IMR-90 (cell line): Measurements from ENCODE around the gene AGPAT3. TPM values are rescaled to one million over a fixed set of nuclear protein-coding genes. Genes with fewer than 3 reads are reported as not detected.

Experiments
- ATAC-seq: fragments of 200-7000 bp; cut with Tn5 transposase; 2 replicates; pipeline ENCODE4 v1.9.1; 2020; ENCODE audit warnings: low read depth, mild to moderate bottlenecking, moderate library complexity
- BruUV-seq: library from RNA; stranded (reverse); fragments of 400-500 nt; replicated peaks from 2 replicates; lab custom pipeline; 2021; lab: Mats Ljungman, UMichigan
- CTCF ChIA-PET: fragments of 300-600 bp; formaldehyde crosslinking; extraction: SDS; loops from one replicate; lab custom pipeline; 2021; ENCODE audit warnings: antibody characterized with exemption; lab: Yijun Ruan, JAX
- POLR2A ChIA-PET: fragments of 300-600 bp; sonication (Branson Sonifier 250); formaldehyde crosslinking; loops from one replicate; lab custom pipeline; 2022; ENCODE audit warnings: antibody characterized with exemption; ENCODE audit not compliant: unreplicated experiment; lab: Charles Lee
- DNase-seq: peaks from one replicate; pipeline ENCODE4 v3.0.0; 2013
- H2AFZ ChIP-seq: replicated peaks from 2 replicates; pipeline ENCODE3; 2013; ENCODE audit warnings: low read length, mild to moderate bottlenecking; ENCODE audit not compliant: poor library complexity
- H2AK5ac ChIP-seq: 2 replicates; pipeline ENCODE4 v1.6.1; 2013; ENCODE audit warnings: low read depth, low read length, inconsistent platforms
- H2AK9ac ChIP-seq: replicated peaks from 2 replicates; pipeline ENCODE3; 2013; ENCODE audit warnings: mild to moderate bottlenecking, low read depth, low read length, moderate library complexity; ENCODE audit not compliant: poor library complexity
- H2BK120ac ChIP-seq: 2 replicates; pipeline ENCODE4 v1.6.1; 2013; ENCODE audit warnings: low read depth, low read length, inconsistent platforms
- H2BK15ac ChIP-seq: 3 replicates; pipeline ENCODE4 v1.6.1; 2013; ENCODE audit warnings: low read depth, low read length, inconsistent platforms
- H2BK20ac ChIP-seq: 2 replicates; pipeline ENCODE4 v1.6.1; 2013; ENCODE audit warnings: low read depth, mild to moderate bottlenecking, inconsistent platforms, low read length, moderate library complexity
- H2BK5ac ChIP-seq: 2 replicates; pipeline ENCODE4 v1.6.1; 2013; ENCODE audit warnings: mild to moderate bottlenecking, low read depth, low read length, inconsistent platforms; ENCODE audit not compliant: poor library complexity, severe bottlenecking
- H3K14ac ChIP-seq: replicated peaks from 2 replicates; pipeline ENCODE4 v1.6.1; 2013; ENCODE audit warnings: low read depth, low read length, inconsistent platforms
- H3K18ac ChIP-seq: 2 replicates; pipeline ENCODE4 v1.6.1; 2013; ENCODE audit warnings: low read depth, low read length, control low read depth
- H3K23ac ChIP-seq: 2 replicates; pipeline ENCODE4 v1.6.1; 2013; ENCODE audit warnings: low read depth, low read length, inconsistent platforms
- H3K27ac ChIP-seq: 2 replicates; pipeline ENCODE4 v1.5.1; 2013; ENCODE audit warnings: mild to moderate bottlenecking, control low read depth, low read length; ENCODE audit not compliant: insufficient read depth
- H3K27me3 ChIP-seq: 2 replicates; pipeline ENCODE4 v1.6.1; 2013; ENCODE audit warnings: low read length; ENCODE audit not compliant: control insufficient read depth, insufficient read depth
- H3K36me3 ChIP-seq: 2 replicates; pipeline ENCODE4 v1.6.1; 2013; ENCODE audit warnings: low read length, mixed read lengths; ENCODE audit not compliant: control insufficient read depth, insufficient read depth
- H3K4ac ChIP-seq: 2 replicates; pipeline ENCODE4 v1.6.1; 2013; ENCODE audit warnings: low read depth, low read length, inconsistent platforms
- H3K4me1 ChIP-seq: 2 replicates; pipeline ENCODE4 v1.6.1; 2013; ENCODE audit warnings: low read length, mixed read lengths; ENCODE audit not compliant: control insufficient read depth, insufficient read depth
- H3K4me2 ChIP-seq: 2 replicates; pipeline ENCODE4 v1.6.1; 2013; ENCODE audit warnings: low read depth, mild to moderate bottlenecking, control low read depth, low read length, moderate library complexity
- H3K4me3 ChIP-seq: 2 replicates; pipeline ENCODE4 v1.5.1; 2013; ENCODE audit warnings: low read depth, mild to moderate bottlenecking, control low read depth, low read length, moderate library complexity; ENCODE audit not compliant: insufficient read depth
- H3K56ac ChIP-seq: 2 replicates; pipeline ENCODE4 v1.6.1; 2013; ENCODE audit warnings: low read length, inconsistent platforms; ENCODE audit not compliant: insufficient read depth; ENCODE audit errors: extremely low read depth
- H3K79me1 ChIP-seq, 2 experiments: 2 replicates each; pipeline ENCODE4 v1.6.1; 2013; ENCODE audit warnings: low read length in 2 of 2, inconsistent platforms in 1 of 2, low read depth in 1 of 2
- H3K9ac ChIP-seq: 2 replicates; pipeline ENCODE4 v1.6.1; 2013; ENCODE audit warnings: low read depth, low read length, control low read depth
- H3K9me1 ChIP-seq: 2 replicates; pipeline ENCODE4 v1.6.1; 2013; ENCODE audit warnings: low read length, inconsistent platforms; ENCODE audit not compliant: insufficient read depth
- H3K9me3 ChIP-seq: 2 replicates; pipeline ENCODE4 v1.6.1; 2013; ENCODE audit warnings: low read length; ENCODE audit not compliant: control insufficient read depth, insufficient read depth
- H4K20me1 ChIP-seq: 2 replicates; pipeline ENCODE4 v1.6.1; 2013; ENCODE audit warnings: low read length, inconsistent platforms; ENCODE audit not compliant: insufficient read depth
- H4K5ac ChIP-seq: 2 replicates; pipeline ENCODE4 v1.6.1; 2013; ENCODE audit warnings: mild to moderate bottlenecking, low read depth, low read length, control low read depth
- H4K8ac ChIP-seq, 2 experiments: 2 replicates each; pipeline ENCODE4 v1.6.1; 2013; ENCODE audit warnings: low read depth in 2 of 2, low read length in 2 of 2, control low read depth in 1 of 2, inconsistent platforms in 1 of 2
- H4K91ac ChIP-seq: 2 replicates; pipeline ENCODE4 v1.6.1; 2013; ENCODE audit warnings: low read depth, low read length, inconsistent platforms; ENCODE audit not compliant: insufficient read depth
- BHLHE40 ChIP-seq: fragments of 150-350 bp; IDR thresholded peaks from 2 replicates; pipeline ENCODE4 v1.6.1; 2016; ENCODE audit warnings: mild to moderate bottlenecking, low read depth, low read length
- CTCF ChIP-seq: conservative IDR thresholded peaks from 2 replicates; pipeline ENCODE4 v1.5.1; 2012; ENCODE audit warnings: mild to moderate bottlenecking, low read depth, low read length, improper control_type of control experiment
- ELK1 ChIP-seq: fragments of 150-350 bp; IDR thresholded peaks from 2 replicates; pipeline ENCODE4 v1.6.1; 2016; ENCODE audit warnings: low read depth, mild to moderate bottlenecking, low read length, moderate library complexity, borderline replicate concordance
- FOS ChIP-seq: fragments of 150-350 bp; IDR thresholded peaks from 2 replicates; pipeline ENCODE4 v1.6.1; 2016; ENCODE audit warnings: low read depth, low read length
- POLR2A ChIP-seq: IDR thresholded peaks from 2 replicates; pipeline ENCODE4 v1.6.1; 2012; ENCODE audit warnings: mild to moderate bottlenecking, low read depth, low read length
- RAD21 ChIP-seq: IDR thresholded peaks from 2 replicates; pipeline ENCODE4 v1.6.1; 2012; ENCODE audit warnings: low read length, improper control_type of control experiment
- SMC3 ChIP-seq: fragments of 150-350 bp; IDR thresholded peaks from 2 replicates; pipeline ENCODE4 v1.6.1; 2016; ENCODE audit warnings: low read depth, mild to moderate bottlenecking, antibody characterized with exemption, low read length, moderate library complexity
- WGBS, 2 experiments: methylation state at CpG; one replicate each; pipeline versions ENCODE4 v1.1.5 to v1.1.7; 2013; ENCODE audit warnings: missing lambda C conversion rate in 2 of 2; ENCODE audit not compliant: insufficient read length in 1 of 2; ENCODE audit errors: extremely low coverage in 2 of 2; 5-methylcytosine and 5-hydroxymethylcytosine counted together
- dilution Hi-C: fragments of 300-500 bp; cut with HindIII; formaldehyde crosslinking; loops from one replicate; pipeline ENCODE4 v1.14.3; 2018; ENCODE audit warnings: low sequenced_read_pairs; ENCODE audit not compliant: unreplicated experiment
- in situ Hi-C: fragments of 300-500 bp; cut with MboI; formaldehyde crosslinking; loops from 3 replicates; pipeline ENCODE4 v1.14.3; 2019; ENCODE audit warnings: low sequenced_read_pairs, inconsistent platforms, mixed read lengths
- intact Hi-C: fragments of 100-400 bp; cut with micrococcal nuclease; formaldehyde crosslinking; loops from 2 replicates; pipeline ENCODE4 v1.10.0; 2022
- polyA plus RNA-seq, 3 experiments: library from polyadenylated mRNA; depleted of rRNA; stranded (reverse); fragments of >200 nt; gene quantifications; 2 replicates each; pipeline ENCODE4 v1.2.3, GENCODE V29; 2012; ENCODE audit warnings: low replicate concordance in 1 of 3
- total RNA-seq: library from RNA; depleted of rRNA; stranded (reverse); fragments of >200 nt; gene quantifications from 2 replicates; pipeline ENCODE4 v1.2.3, GENCODE V29; 2012

The AGPAT3 gene
- total and polyA plus RNA-seq, 2 of the 4 experiments (the other 2 are of a cell fraction) = 27.1 to 38.7 TPM

- 82% methylated on average over 12 of the region's 12 CpGs; no CpG with 5 or more reads in 1 of the 2 experiments for WGBS, 2 experiments
- H3K4me3 ChIP-seq = no peak overlapping the region
- H3K9ac ChIP-seq = no peak overlapping the region
- no peak overlapping the region for H2AK9ac ChIP-seq
- H3K18ac ChIP-seq = no peak overlapping the region
- no peak for TF ChIP-seq RAD21
- TF ChIP-seq SMC3 = no peak
- no peak for TF ChIP-seq ELK1
- TF ChIP-seq CTCF = no peak
- no peak for TF ChIP-seq BHLHE40
- no peak for TF ChIP-seq FOS
- no peak for TF ChIP-seq POLR2A
- no peaks in the 10 kb centered on the region for H3K79me1 ChIP-seq
- no peak overlapping the region for H4K8ac ChIP-seq
- H3K23ac ChIP-seq = no peak overlapping the region
- peaks cover 7% of the 10 kb centered on the region; the same call in 1 of the 2 replicates for H3K9me3 ChIP-seq
- BruUV-seq = no TSS peak
- H4K5ac ChIP-seq = no peak overlapping the region
- H3K36me3 ChIP-seq = no peaks in the 10 kb centered on the region
- in situ Hi-C loops = no loop called here
- no peak for DNase-seq
- no peaks in the 10 kb centered on the region for H4K20me1 ChIP-seq
- peaks cover 4% of the 10 kb centered on the region; the same call in 1 of the 2 replicates for H3K9me1 ChIP-seq
- H3K14ac ChIP-seq = no peak overlapping the region
- H4K91ac ChIP-seq = no peak overlapping the region
- dilution Hi-C loops = no loop called here
- no peak overlapping the region for H2BK120ac ChIP-seq
- no peak for ATAC-seq
- H2AK5ac ChIP-seq = no peak overlapping the region
- no peak overlapping the region for H2BK15ac ChIP-seq
- no peak overlapping the region for H3K56ac ChIP-seq
- no peak overlapping the region for H2BK5ac ChIP-seq
- no peak overlapping the region for H2BK20ac ChIP-seq
- H3K27me3 ChIP-seq = peaks cover 24% of the 10 kb centered on the region
- CTCF ChIA-PET = no interaction called here
- no peak overlapping the region for H3K4me2 ChIP-seq
- no peak overlapping the region for H3K27ac ChIP-seq
- no peak overlapping the region for H2AFZ ChIP-seq
- intact Hi-C loops = no loop called here
- no peak overlapping the region for H3K4ac ChIP-seq
- POLR2A ChIA-PET = no interaction called here
- peaks cover 4% of the 10 kb centered on the region; the same call in 1 of the 2 replicates for H3K4me1 ChIP-seq
Observed at GRCh38 chr21:43829161-43829560, 35.9 kb upstream of the AGPAT3 start.
